Fibroblast of lung (primary cell): ENCODE measurements around the gene CENPB. TPM values are rescaled to one million over a fixed set of nuclear protein-coding genes. Genes with fewer than 3 reads are reported as not detected.

ENCODE experiments used
- DNase-seq, 2 donors: peaks; one replicate each; pipeline versions ENCODE4 v3.0.0 to v3.0.0-alpha.2; 2010; ENCODE audit warnings: low read depth in 2 of 2
- H2AFZ ChIP-seq: 2 replicates; pipeline ENCODE4 v1.5.1; 2012; ENCODE audit warnings: low read length, control low read depth, inconsistent platforms
- H3K27ac ChIP-seq: 2 replicates; pipeline ENCODE4 v1.5.1; 2011; ENCODE audit warnings: low read length, control low read depth; ENCODE audit not compliant: insufficient read depth
- H3K27me3 ChIP-seq: 2 replicates; pipeline ENCODE4 v1.5.1; 2011; ENCODE audit warnings: mild to moderate bottlenecking, low read length; ENCODE audit not compliant: control insufficient read depth, insufficient read depth
- H3K36me3 ChIP-seq: 2 replicates; pipeline ENCODE4 v1.5.1; 2011; ENCODE audit warnings: low read length; ENCODE audit not compliant: control insufficient read depth, insufficient read depth
- H3K4me1 ChIP-seq: 2 replicates; pipeline ENCODE4 v1.5.1; 2011; ENCODE audit warnings: low read length; ENCODE audit not compliant: control insufficient read depth, insufficient read depth; ENCODE audit errors: extremely low read depth
- H3K4me2 ChIP-seq: 2 replicates; pipeline ENCODE4 v1.5.1; 2011; ENCODE audit warnings: low read length, control low read depth; ENCODE audit not compliant: insufficient read depth; ENCODE audit errors: extremely low read depth
- H3K4me3 ChIP-seq, 4 experiments: fragments of 200-600 bp in 1 of 4; sonication (generic) in 1 of 4; replicated peaks in 1 of 4; 2 replicates each; pipeline ENCODE4 v1.5.1; 2011 to 2016; ENCODE audit warnings: low read length in 4 of 4, low read depth in 3 of 4, mild to moderate bottlenecking in 3 of 4, control low read depth in 2 of 4, inconsistent platforms in 1 of 4, mixed read lengths in 1 of 4; ENCODE audit not compliant: insufficient read depth in 1 of 4; ENCODE audit errors: control extremely low read depth in 1 of 4
- H3K79me2 ChIP-seq: 2 replicates; pipeline ENCODE4 v1.5.1; 2012; ENCODE audit warnings: mild to moderate bottlenecking, low read length, inconsistent platforms; ENCODE audit not compliant: control insufficient read depth, insufficient read depth
- H3K9ac ChIP-seq: 2 replicates; pipeline ENCODE4 v1.5.1; 2011; ENCODE audit warnings: mild to moderate bottlenecking, low read length, control low read depth; ENCODE audit not compliant: insufficient read depth
- H3K9me3 ChIP-seq: 2 replicates; pipeline ENCODE4 v1.5.1; 2012; ENCODE audit warnings: low read depth, low read length; ENCODE audit not compliant: control insufficient read depth, insufficient read depth
- H4K20me1 ChIP-seq: 2 replicates; pipeline ENCODE4 v1.5.1; 2011; ENCODE audit warnings: low read length; ENCODE audit not compliant: control insufficient read depth, insufficient read depth; ENCODE audit errors: extremely low read depth
- EZH2 ChIP-seq: IDR thresholded peaks from 2 replicates; pipeline ENCODE4 v1.5.1; 2012; ENCODE audit warnings: low read length, control low read depth, mild to moderate bottlenecking; ENCODE audit errors: missing control alignments
- polyA plus RNA-seq, 2 donors: library from polyadenylated mRNA; depleted of rRNA in 1 of 2; stranded (reverse) in 1 of 2; unstranded in 1 of 2; fragments of >200 nt; gene quantifications; 2 replicates each; pipeline ENCODE4 v1.2.1, GENCODE V29; 2011 to 2012; ENCODE audit warnings: missing spikeins in 1 of 2
- total RNA-seq: library from RNA; depleted of rRNA; stranded (reverse); fragments of >200 nt; gene quantifications from 2 replicates; pipeline ENCODE4 v1.2.1, GENCODE V29; 2014
- TF ChIP-seq, protein P1 (sequence below), 2 donors: IDR thresholded peaks in 1 of 2; conservative IDR thresholded peaks in 1 of 2; 1 replicate in 1 of 2; 2 replicates in 1 of 2; pipeline ENCODE4 v1.5.1; 2011 to 2012; ENCODE audit warnings: low read length in 2 of 2, control low read depth in 1 of 2, inconsistent platforms in 1 of 2, low read depth in 1 of 2, mild to moderate bottlenecking in 1 of 2

CENPB gene
- total and polyA plus RNA-seq, 2 donors (not counting 1 experiment from before 2014, with no cell fraction given): 32.6 to 106 TPM

DNA sequence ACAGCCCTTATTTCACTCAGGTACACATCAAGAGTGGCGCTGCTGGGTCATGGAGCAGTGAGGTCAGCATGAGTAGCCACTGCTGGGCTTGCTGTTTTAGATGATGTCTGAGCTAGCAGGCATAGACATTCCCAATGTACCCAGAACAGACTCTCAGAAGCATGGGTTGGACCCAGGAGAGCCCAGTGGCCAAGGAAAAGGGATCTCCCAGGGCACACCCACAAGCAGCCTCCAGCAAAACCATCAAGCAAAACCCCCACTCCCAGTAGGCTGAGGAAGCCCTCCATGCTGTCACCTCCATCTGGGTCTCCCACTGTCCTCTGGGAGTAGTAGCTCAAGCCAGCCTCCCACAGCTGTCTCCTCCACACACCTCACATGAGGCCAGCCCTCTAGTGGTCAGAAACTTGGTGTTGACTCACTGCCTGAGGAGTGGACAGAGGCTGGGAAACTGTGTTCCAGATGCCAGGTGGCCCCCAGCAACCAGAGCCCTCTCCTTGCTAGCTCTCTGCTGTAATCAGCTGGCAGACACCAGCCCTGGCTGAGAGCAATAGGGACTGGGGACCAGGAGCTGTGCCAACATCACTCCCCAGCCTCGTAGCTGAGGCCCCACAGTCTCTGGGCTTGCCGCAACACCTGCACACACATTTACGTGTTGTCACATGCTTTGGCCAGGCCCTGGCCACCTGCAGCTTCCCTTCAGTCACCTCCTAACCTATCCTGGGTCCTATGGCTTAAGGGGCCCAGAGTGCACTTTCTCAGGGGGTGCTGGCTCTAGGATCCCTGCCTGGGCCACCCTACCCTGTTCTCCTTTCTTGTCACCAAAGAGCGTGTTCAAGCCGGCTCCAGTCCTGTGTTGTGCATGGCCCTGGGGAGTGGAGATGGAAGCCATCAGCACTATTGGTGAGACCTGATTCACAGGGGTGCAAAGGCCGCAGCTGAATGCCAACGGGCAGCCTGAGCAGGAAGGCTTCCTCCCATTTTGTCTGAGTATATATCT, 31.9 kb upstream of the CENPB start:
- peaks cover under 1% of the 10 kb centered on the region for H3K36me3 ChIP-seq
- peak overlapping the region; percentile 18 for H3K27ac ChIP-seq
- H3K27me3 ChIP-seq: no peaks in the 10 kb centered on the region
- H3K4me3 ChIP-seq: no peak overlapping the region
- H3K4me1 ChIP-seq: peaks cover 11% of the 10 kb centered on the region
- peak overlapping the region; percentile 50 for H2AFZ ChIP-seq
- no peaks in the 10 kb centered on the region for H3K9me3 ChIP-seq
- H3K79me2 ChIP-seq: peaks cover 8% of the 10 kb centered on the region
- H3K9ac ChIP-seq: no peak overlapping the region
- peak; percentile 74 to 82 for DNase-seq
- H3K4me2 ChIP-seq: no peak overlapping the region
- no peaks in the 10 kb centered on the region for H4K20me1 ChIP-seq
- TF ChIP-seq, protein P1, sequence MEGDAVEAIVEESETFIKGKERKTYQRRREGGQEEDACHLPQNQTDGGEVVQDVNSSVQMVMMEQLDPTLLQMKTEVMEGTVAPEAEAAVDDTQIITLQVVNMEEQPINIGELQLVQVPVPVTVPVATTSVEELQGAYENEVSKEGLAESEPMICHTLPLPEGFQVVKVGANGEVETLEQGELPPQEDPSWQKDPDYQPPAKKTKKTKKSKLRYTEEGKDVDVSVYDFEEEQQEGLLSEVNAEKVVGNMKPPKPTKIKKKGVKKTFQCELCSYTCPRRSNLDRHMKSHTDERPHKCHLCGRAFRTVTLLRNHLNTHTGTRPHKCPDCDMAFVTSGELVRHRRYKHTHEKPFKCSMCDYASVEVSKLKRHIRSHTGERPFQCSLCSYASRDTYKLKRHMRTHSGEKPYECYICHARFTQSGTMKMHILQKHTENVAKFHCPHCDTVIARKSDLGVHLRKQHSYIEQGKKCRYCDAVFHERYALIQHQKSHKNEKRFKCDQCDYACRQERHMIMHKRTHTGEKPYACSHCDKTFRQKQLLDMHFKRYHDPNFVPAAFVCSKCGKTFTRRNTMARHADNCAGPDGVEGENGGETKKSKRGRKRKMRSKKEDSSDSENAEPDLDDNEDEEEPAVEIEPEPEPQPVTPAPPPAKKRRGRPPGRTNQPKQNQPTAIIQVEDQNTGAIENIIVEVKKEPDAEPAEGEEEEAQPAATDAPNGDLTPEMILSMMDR (conservative IDR thresholded peaks at IDR 0.05 in 1 of 2, IDR thresholded peaks at IDR 0.05 in 1 of 2; ENCODE audit: low read depth in 1 of 2, low read length in 2 of 2): peak; percentile 67 to 81
- no peak for TF ChIP-seq EZH2

DNA sequence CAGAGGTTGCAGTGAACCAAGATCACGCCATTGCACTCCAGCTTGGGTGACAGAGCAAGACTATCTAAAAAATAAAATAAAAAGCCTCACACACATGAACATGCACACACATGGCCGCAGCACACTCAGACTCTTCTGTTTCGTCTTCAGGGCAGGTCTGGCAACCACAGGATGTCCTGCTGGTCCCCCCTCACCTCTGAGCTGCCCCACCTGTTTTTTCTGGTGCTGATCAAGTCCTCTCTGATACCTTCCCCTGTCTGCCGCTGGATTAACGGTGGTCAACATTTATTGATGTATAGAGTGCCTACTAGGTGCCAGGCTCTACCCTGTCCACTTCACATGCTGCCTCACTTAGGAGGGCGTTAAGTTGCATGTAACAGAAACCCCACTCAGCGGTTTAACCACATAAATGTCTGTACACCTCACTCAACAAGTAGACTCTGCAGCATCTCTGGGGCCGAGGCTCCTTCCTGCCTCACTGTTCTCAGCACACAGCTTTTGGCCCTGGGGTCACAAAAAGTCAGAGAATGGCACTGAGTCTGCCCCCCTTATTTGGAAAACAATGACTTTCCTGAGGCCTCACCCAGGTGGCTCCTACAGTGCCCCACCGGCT, 29.3 kb upstream of the CENPB start:
- H4K20me1 ChIP-seq: no peaks in the 10 kb centered on the region
- peaks cover 1% of the 10 kb centered on the region for H3K79me2 ChIP-seq
- H3K9ac ChIP-seq: no peak overlapping the region
- no peak overlapping the region for H3K4me3 ChIP-seq
- no peaks in the 10 kb centered on the region for H3K27me3 ChIP-seq
- DNase-seq: no peak
- peaks cover 22% of the 10 kb centered on the region for H3K4me1 ChIP-seq
- H3K9me3 ChIP-seq: no peaks in the 10 kb centered on the region
- no peak for TF ChIP-seq EZH2
- TF ChIP-seq, protein P1 (conservative IDR thresholded peaks at IDR 0.05 in 1 of 2, IDR thresholded peaks at IDR 0.05 in 1 of 2; ENCODE audit: low read depth in 1 of 2, low read length in 2 of 2): no peak
- H3K36me3 ChIP-seq: no peaks in the 10 kb centered on the region
- no peak overlapping the region for H2AFZ ChIP-seq
- H3K27ac ChIP-seq: no peak overlapping the region
- H3K4me2 ChIP-seq: no peak overlapping the region

DNA sequence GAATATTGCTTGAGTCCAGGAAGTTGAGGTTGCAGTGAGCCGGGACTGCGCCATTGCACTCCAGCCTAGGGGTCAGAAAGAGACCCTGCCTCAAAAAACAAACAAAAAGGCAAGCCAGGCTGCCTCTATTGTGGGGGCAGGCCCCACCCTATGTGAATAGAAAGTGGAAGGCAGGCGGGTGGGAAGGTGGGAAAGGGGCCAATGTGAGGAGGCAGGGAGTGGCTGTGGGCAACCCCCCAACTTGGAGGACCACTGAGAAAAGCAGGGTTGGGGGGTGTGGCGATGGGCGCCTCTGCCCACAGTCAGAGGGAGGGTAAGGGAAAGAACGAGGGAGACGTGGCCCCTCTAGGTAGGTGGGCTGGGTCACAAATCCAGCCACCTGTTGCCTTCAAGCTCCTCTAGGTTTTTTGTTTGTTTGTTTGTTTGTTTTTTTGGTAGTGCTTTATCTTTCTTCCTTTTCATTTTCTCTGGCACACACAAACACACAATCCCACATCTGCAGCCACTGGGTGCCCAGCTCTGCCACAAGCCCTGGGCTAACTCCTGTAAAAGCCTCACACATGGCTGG, 28.5 kb upstream of the CENPB start:
- H2AFZ ChIP-seq: no peak overlapping the region
- no peaks in the 10 kb centered on the region for H3K9me3 ChIP-seq
- H3K36me3 ChIP-seq: no peaks in the 10 kb centered on the region
- H3K27ac ChIP-seq: no peak overlapping the region
- no peaks in the 10 kb centered on the region for H3K27me3 ChIP-seq
- H4K20me1 ChIP-seq: no peaks in the 10 kb centered on the region
- H3K4me1 ChIP-seq: peaks cover 28% of the 10 kb centered on the region
- H3K4me3 ChIP-seq: no peak overlapping the region
- no peak for TF ChIP-seq EZH2
- TF ChIP-seq, protein P1 (conservative IDR thresholded peaks at IDR 0.05 in 1 of 2, IDR thresholded peaks at IDR 0.05 in 1 of 2; ENCODE audit: low read depth in 1 of 2, low read length in 2 of 2): no peak
- H3K4me2 ChIP-seq: no peak overlapping the region
- H3K79me2 ChIP-seq: peaks cover 3% of the 10 kb centered on the region
- no peak overlapping the region for H3K9ac ChIP-seq
- DNase-seq: no peak
